GM19351 (cell line): ENCODE data around the gene ARRB1.

Experiments used
- ATAC-seq: cut with Tn5 transposase; IDR thresholded peaks from one replicate; pipeline ENCODE4 v1.9.1; 2021; ENCODE audit warnings: mild to moderate bottlenecking, moderate library complexity; ENCODE audit not compliant: unreplicated experiment

Gene ARRB1

GRCh38 chr11:75238595-75239440 lies 112.6 kb downstream of the ARRB1 start:
- ATAC-seq, result no peak

- no peak for ATAC-seq
Observed at GRCh38 chr11:75237050-75237449, 114.4 kb downstream of the ARRB1 start.

- ATAC-seq, result no peak
Observed at GRCh38 chr11:75236062-75236461, 115.4 kb downstream of the ARRB1 start.

GRCh38 chr11:75233754-75234172 lies 117.7 kb downstream of the ARRB1 start:
- ATAC-seq, result no peak

GRCh38 chr11:75230621-75231020 lies 120.8 kb downstream of the ARRB1 start:
- ATAC-seq, result no peak

GRCh38 chr11:75229466-75229865 lies 122.0 kb downstream of the ARRB1 start:
- no peak for ATAC-seq

- no peak for ATAC-seq
Observed at GRCh38 chr11:75225794-75226193, 125.7 kb downstream of the ARRB1 start.

- ATAC-seq, result no peak
Observed at GRCh38 chr11:75223954-75224643, 127.4 kb downstream of the ARRB1 start.

- ATAC-seq, result no peak
Observed at GRCh38 chr11:75219869-75220268, 131.6 kb downstream of the ARRB1 start.

GRCh38 chr11:75214843-75215242 lies 136.6 kb downstream of the ARRB1 start:
- ATAC-seq, result no peak

- ATAC-seq, result no peak
Observed at GRCh38 chr11:75214411-75214821, 137.0 kb downstream of the ARRB1 start.
